ENCODE data around the gene SMG6. TPM values are rescaled to one million over a fixed set of nuclear protein-coding genes. Genes with fewer than 3 reads are reported as not detected.

SMG6 gene
- total and polyA plus RNA-seq, 2 of the 8 experiments (the other 6 are each of a cell fraction or from before 2014, with no cell fraction given) = 18.5 to 25.2 TPM

GRCh38 chr17:2227025-2227699 lies 76.4 kb downstream of the SMG6 start:
- Histone ChIP-seq H3K4ac (replicated peaks; ENCODE audit: insufficient read length, low read depth, low read length) (no peak overlapping the region), H3K79me1 (ENCODE audit: low read depth, low read length) (no peaks in the 10 kb centered on the region; the same call in 1 of the 2 replicates), H3K23ac (ENCODE audit: insufficient read length) (no peak overlapping the region), H3K18ac (ENCODE audit: extremely low read depth, low read length) (no peak overlapping the region), H3K56ac (replicated peaks; ENCODE audit: insufficient read length, low read depth, low read length) (no peak overlapping the region), H2BK5ac (ENCODE audit: low read depth, low read length) (no peak overlapping the region), H4K20me1 (replicated peaks in 1 of 2; ENCODE audit: control insufficient read depth in 1 of 2, insufficient read depth in 2 of 2, low read length in 2 of 2) (peaks cover under 1 to 6% of the 10 kb centered on the region in 2 experiments), H2AK5ac (ENCODE audit: low read depth, low read length) (no peak overlapping the region), H3K9me3 (ENCODE audit: insufficient read depth in 2 of 2, low read depth in 1 of 2, low read length in 1 of 2) (no peaks in the 10 kb centered on the region), H2AFZ (ENCODE audit: low read length) (no peak overlapping the region), H3K27me3 (replicated peaks in 1 of 4; ENCODE audit: control insufficient read depth in 3 of 4, extremely low read depth in 1 of 4, insufficient read depth in 3 of 4, low read length in 3 of 4) (no peaks in the 10 kb centered on the region), H4K5ac (ENCODE audit: insufficient read length, low read depth, low read length) (no peak overlapping the region), H3K36me3 (ENCODE audit: control insufficient read depth in 2 of 4, insufficient read depth in 4 of 4, low read length in 3 of 4) (no peaks in the 10 kb centered on the region), H2BK15ac (ENCODE audit: low read length) (no peak overlapping the region), H3K4me1 (replicated peaks in 1 of 4; ENCODE audit: control insufficient read depth in 3 of 4, insufficient read depth in 4 of 4, low read length in 3 of 4) (no peaks in the 10 kb centered on the region), H2BK20ac (ENCODE audit: low read length) (no peak overlapping the region), H4K91ac (replicated peaks; ENCODE audit: insufficient read length, low read length) (no peak overlapping the region), H3K27ac (ENCODE audit: low read depth, low read length) (no peak overlapping the region), H2BK12ac (ENCODE audit: low read depth, low read length) (no peak overlapping the region), H4K8ac (ENCODE audit: extremely low read depth, insufficient read depth, low read length) (no peak overlapping the region), H3K23me2 (ENCODE audit: low read depth, low read length) (no peaks in the 10 kb centered on the region), H3K9ac (replicated peaks in 1 of 4; ENCODE audit: extremely low read depth in 1 of 4, low read depth in 3 of 4, low read length in 3 of 4) (no peak overlapping the region), H3K4me2 (ENCODE audit: insufficient read depth in 1 of 2, low read depth in 2 of 2, low read length in 2 of 2) (no peak overlapping the region), H3K14ac (ENCODE audit: insufficient read length) (no peak overlapping the region), H3K4me3 (ENCODE audit: extremely low read depth in 1 of 4, insufficient read depth in 2 of 4, low read depth in 3 of 4, low read length in 4 of 4) (no peak overlapping the region), H3K79me2 (ENCODE audit: control insufficient read depth in 1 of 2, insufficient read depth in 2 of 2, low read length in 2 of 2) (no peaks in the 10 kb centered on the region), H2BK120ac (replicated peaks; ENCODE audit: low read depth, low read length) (no peak overlapping the region)
- 91% methylated on average over 6 of the region's 6 CpGs; no CpG with 5 or more reads in 1 of the 2 experiments for WGBS, 2 experiments (ENCODE audit: extremely low coverage in 1 of 2, insufficient coverage in 1 of 2, insufficient read length in 1 of 2, insufficient replicate concordance in 2 of 2, low coverage in 1 of 2, low lambda C conversion rate in 2 of 2, missing lambda C conversion rate in 1 of 2)
- DNase-seq (ENCODE audit: low read depth in 1 of 2, low spot score in 2 of 2) (no peak), FAIRE-seq (no peak)
- POLR2A ChIA-PET (ENCODE audit: partially characterized antibody) = no interaction called here
- CTCF ChIA-PET (ENCODE audit: partially characterized antibody) = interaction anchor here (0.6 to 1.3 kb wide), 4 partner anchors 17 to 108 kb away, joined by 3 to 4 read pairs (median 4); no protein-coding TSS in a partner anchor
